Trophoblast cell (in vitro differentiated cells and primary cell): ENCODE results near the gene PET100.

Experiments
- DNase-seq, 2 donors: peaks; one replicate each; pipeline ENCODE4 v3.0.0-alpha.2; 2016
- H2AFZ ChIP-seq: 2 replicates; pipeline ENCODE4 v1.6.1; 2013; ENCODE audit warnings: low read length, moderate library complexity, mild to moderate bottlenecking; ENCODE audit not compliant: insufficient read depth, poor library complexity
- H2AK5ac ChIP-seq: 2 replicates; pipeline ENCODE4 v1.6.1; 2013; ENCODE audit warnings: mild to moderate bottlenecking, low read length
- H2BK120ac ChIP-seq: 2 replicates; pipeline ENCODE4 v1.6.1; 2013; ENCODE audit warnings: low read length, mild to moderate bottlenecking, moderate library complexity; ENCODE audit not compliant: insufficient read depth, poor library complexity
- H2BK12ac ChIP-seq: 2 replicates; pipeline ENCODE4 v1.6.1; 2013; ENCODE audit warnings: mild to moderate bottlenecking, low read length, moderate library complexity
- H2BK5ac ChIP-seq: 2 replicates; pipeline ENCODE4 v1.6.1; 2013; ENCODE audit warnings: low read length, low read depth, moderate library complexity, mild to moderate bottlenecking; ENCODE audit not compliant: poor library complexity
- H3K14ac ChIP-seq: 2 replicates; pipeline ENCODE4 v1.6.1; 2013; ENCODE audit warnings: mild to moderate bottlenecking, low read length
- H3K18ac ChIP-seq: 2 replicates; pipeline ENCODE4 v1.6.1; 2013; ENCODE audit warnings: mild to moderate bottlenecking, low read length
- H3K23ac ChIP-seq: 2 replicates; pipeline ENCODE4 v1.6.1; 2013; ENCODE audit warnings: low read length
- H3K27ac ChIP-seq: 2 replicates; pipeline ENCODE4 v1.5.1; 2013; ENCODE audit warnings: low read depth, mild to moderate bottlenecking, inconsistent platforms, low read length, moderate library complexity
- H3K27me3 ChIP-seq: 2 replicates; pipeline ENCODE4 v1.6.1; 2013; ENCODE audit warnings: inconsistent platforms, mild to moderate bottlenecking, low read length, moderate library complexity; ENCODE audit not compliant: insufficient read depth
- H3K36me3 ChIP-seq, 2 experiments: 1 replicate in 1 of 2; 2 replicates in 1 of 2; pipeline ENCODE4 v1.6.1; 2013; ENCODE audit warnings: low read length in 2 of 2, mild to moderate bottlenecking in 2 of 2, moderate library complexity in 1 of 2; ENCODE audit not compliant: insufficient read depth in 2 of 2, control insufficient read depth in 1 of 2
- H3K4ac ChIP-seq: 2 replicates; pipeline ENCODE4 v1.6.1; 2013; ENCODE audit warnings: low read depth, mild to moderate bottlenecking, low read length, moderate library complexity
- H3K4me1 ChIP-seq, 2 experiments: 1 replicate in 1 of 2; 2 replicates in 1 of 2; pipeline ENCODE4 v1.6.1; 2013; ENCODE audit warnings: low read length in 2 of 2, mild to moderate bottlenecking in 2 of 2, moderate library complexity in 1 of 2; ENCODE audit not compliant: insufficient read depth in 2 of 2, control insufficient read depth in 1 of 2
- H3K4me2 ChIP-seq: 2 replicates; pipeline ENCODE4 v1.6.1; 2013; ENCODE audit warnings: inconsistent platforms, mild to moderate bottlenecking, low read length, moderate library complexity
- H3K4me3 ChIP-seq: 2 replicates; pipeline ENCODE4 v1.5.1; 2013; ENCODE audit warnings: mild to moderate bottlenecking, low read depth, low read length, inconsistent platforms
- H3K79me1 ChIP-seq: one replicate; pipeline ENCODE4 v1.6.1; 2013; ENCODE audit warnings: low read length
- H3K79me2 ChIP-seq: 2 replicates; pipeline ENCODE4 v1.6.1; 2013; ENCODE audit warnings: low read length, mild to moderate bottlenecking; ENCODE audit not compliant: control insufficient read depth, insufficient read depth, poor library complexity
- H3K9ac ChIP-seq: 2 replicates; pipeline ENCODE4 v1.6.1; 2013; ENCODE audit warnings: mild to moderate bottlenecking, low read length
- H3K9me3 ChIP-seq: 2 replicates; pipeline ENCODE4 v1.6.1; 2013; ENCODE audit warnings: low read depth, mild to moderate bottlenecking, control low read depth, inconsistent platforms, low read length; ENCODE audit not compliant: insufficient read depth
- H4K12ac ChIP-seq: 2 replicates; pipeline ENCODE4 v1.6.1; 2013; ENCODE audit warnings: low read depth, mild to moderate bottlenecking, low read length, moderate library complexity
- H4K8ac ChIP-seq: 2 replicates; pipeline ENCODE4 v1.6.1; 2013; ENCODE audit warnings: low read depth, mild to moderate bottlenecking, low read length, moderate library complexity
- H4K91ac ChIP-seq: one replicate; pipeline ENCODE4 v1.6.1; 2013; ENCODE audit warnings: low read depth, mild to moderate bottlenecking, low read length, moderate library complexity
- WGBS: extraction: QIAGEN DNeasy Blood & Tissue Kit; methylation state at CpG from one replicate; pipeline ENCODE4 v1.1.7; 2013; ENCODE audit warnings: missing lambda C conversion rate; ENCODE audit not compliant: insufficient read length, insufficient coverage; ENCODE audit errors: extremely low coverage; 5-methylcytosine and 5-hydroxymethylcytosine counted together

The PET100 gene

GRCh38 chr19:7661744-7662538, 32.3 kb downstream of the PET100 start:
- Histone ChIP-seq H2AK5ac (no peak overlapping the region), H4K8ac (no peak overlapping the region), H4K12ac (no peak overlapping the region), H3K4me1 (no peaks in the 10 kb centered on the region), H3K14ac (no peak overlapping the region), H2BK120ac (no peak overlapping the region), H3K36me3 (no peaks in the 10 kb centered on the region), H3K27ac (no peak overlapping the region), H3K9me3 (no peaks in the 10 kb centered on the region), H3K4ac (no peak overlapping the region), H4K91ac (no peak overlapping the region), H2BK5ac (no peak overlapping the region), H3K27me3 (no peaks in the 10 kb centered on the region), H2BK12ac (no peak overlapping the region), H3K18ac (no peak overlapping the region), H2AFZ (no peak overlapping the region), H3K79me2 (no peaks in the 10 kb centered on the region), H3K79me1 (no peaks in the 10 kb centered on the region), H3K9ac (no peak overlapping the region), H3K4me3 (no peak overlapping the region), H3K23ac (no peak overlapping the region), H3K4me2 (no peak overlapping the region)
- no peak for DNase-seq
- no CpG with 5 or more reads among the region's 8 CpGs for WGBS

DNA sequence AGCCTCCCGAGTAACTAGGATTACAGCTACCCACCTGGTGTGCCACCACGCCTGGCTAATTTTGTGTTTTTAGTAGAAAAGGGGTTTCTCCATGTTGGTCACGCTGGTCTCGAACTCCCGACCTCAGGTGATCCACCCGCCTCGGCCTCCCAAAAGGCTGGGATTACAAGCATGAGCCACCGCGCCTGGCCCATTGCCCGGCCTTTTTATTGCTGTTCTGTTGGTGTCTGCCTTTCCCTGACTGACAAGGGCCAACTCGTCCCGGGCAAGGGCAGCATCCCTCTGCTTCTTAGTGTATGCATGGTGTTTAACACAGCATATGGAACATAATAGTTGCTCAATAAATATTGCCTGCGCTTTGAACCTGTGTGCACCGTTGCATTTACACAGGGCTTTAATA, 33.1 kb downstream of the PET100 start:
- Histone ChIP-seq H3K4ac (no peak overlapping the region), H2AK5ac (no peak overlapping the region), H2BK5ac (no peak overlapping the region), H3K79me1 (no peaks in the 10 kb centered on the region), H2AFZ (no peak overlapping the region), H3K18ac (no peak overlapping the region), H3K4me3 (no peak overlapping the region), H3K79me2 (no peaks in the 10 kb centered on the region), H3K27me3 (no peaks in the 10 kb centered on the region), H3K9ac (no peak overlapping the region), H4K91ac (no peak overlapping the region), H4K8ac (no peak overlapping the region), H3K36me3 (no peaks in the 10 kb centered on the region), H3K14ac (no peak overlapping the region), H4K12ac (no peak overlapping the region), H3K27ac (no peak overlapping the region), H3K23ac (no peak overlapping the region), H2BK120ac (no peak overlapping the region), H3K4me1 (no peaks in the 10 kb centered on the region), H3K9me3 (no peaks in the 10 kb centered on the region), H3K4me2 (no peak overlapping the region), H2BK12ac (no peak overlapping the region)
- WGBS = no CpG with 5 or more reads among the region's 14 CpGs
- no peak for DNase-seq

- H2BK5ac ChIP-seq = no peak overlapping the region
These were observed 34.1 kb downstream of the PET100 start for GRCh38 chr19:7663706-7664105.

DNA sequence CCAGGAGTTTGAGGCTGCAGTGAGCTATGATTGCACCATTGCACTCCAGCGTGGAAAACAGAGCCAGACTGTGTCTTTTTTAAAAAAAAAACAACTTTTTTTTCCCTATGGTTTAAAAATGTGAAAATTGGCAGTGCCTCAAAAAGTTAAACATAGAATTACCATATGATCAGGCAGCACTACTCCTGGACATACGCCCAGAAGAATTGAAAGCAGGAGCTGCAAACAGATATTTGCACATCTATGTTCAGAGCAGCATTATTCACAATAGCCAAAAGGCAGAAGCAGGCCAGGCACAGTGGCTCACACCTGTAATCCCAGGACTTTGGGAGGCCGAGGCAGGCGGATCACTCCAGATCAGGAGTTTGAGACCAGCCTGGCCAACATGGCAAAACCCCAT, 35.5 kb downstream of the PET100 start:
- no peak overlapping the region for H3K14ac ChIP-seq
- H4K8ac ChIP-seq = no peak overlapping the region
- no peak overlapping the region for H2BK120ac ChIP-seq
- no peak overlapping the region for H3K23ac ChIP-seq
- H3K9me3 ChIP-seq = peaks cover 6% of the 10 kb centered on the region
- H3K27me3 ChIP-seq = peaks cover 5% of the 10 kb centered on the region
- H3K79me2 ChIP-seq = no peaks in the 10 kb centered on the region
- no peak overlapping the region for H2AFZ ChIP-seq
- H3K4me3 ChIP-seq = no peak overlapping the region
- no peak overlapping the region for H3K27ac ChIP-seq
- no peak overlapping the region for H3K4ac ChIP-seq
- DNase-seq = no peak
- H3K4me1 ChIP-seq = no peaks in the 10 kb centered on the region
- no peak overlapping the region for H4K91ac ChIP-seq
- no peak overlapping the region for H3K9ac ChIP-seq
- no peak overlapping the region for H3K4me2 ChIP-seq
- H2AK5ac ChIP-seq = no peak overlapping the region
- no peak overlapping the region for H2BK12ac ChIP-seq
- no peaks in the 10 kb centered on the region for H3K79me1 ChIP-seq
- no peak overlapping the region for H3K18ac ChIP-seq
- no peaks in the 10 kb centered on the region for H3K36me3 ChIP-seq
- no CpG with 5 or more reads among the region's 4 CpGs for WGBS
- no peak overlapping the region for H2BK5ac ChIP-seq
- H4K12ac ChIP-seq = no peak overlapping the region

More at GRCh38 chr19:7663706-7664105, 34.1 kb downstream of the PET100 start:
- no peak overlapping the region for H4K8ac ChIP-seq
- H3K79me2 ChIP-seq = no peaks in the 10 kb centered on the region
- peaks cover 2% of the 10 kb centered on the region for H3K9me3 ChIP-seq
- H3K4me2 ChIP-seq = no peak overlapping the region
- no peak overlapping the region for H3K23ac ChIP-seq
- H4K12ac ChIP-seq = no peak overlapping the region
- H3K4me1 ChIP-seq = no peaks in the 10 kb centered on the region
- no peak overlapping the region for H2BK120ac ChIP-seq
- no peak for DNase-seq
- no peak overlapping the region for H3K9ac ChIP-seq
- no peak overlapping the region for H3K18ac ChIP-seq
- H2AK5ac ChIP-seq = no peak overlapping the region
- no peak overlapping the region for H3K27ac ChIP-seq
- no peak overlapping the region for H3K14ac ChIP-seq
- no peak overlapping the region for H2BK12ac ChIP-seq
- no peak overlapping the region for H3K4me3 ChIP-seq
- H4K91ac ChIP-seq = no peak overlapping the region
- no peak overlapping the region for H2AFZ ChIP-seq
- peaks cover 1% of the 10 kb centered on the region for H3K27me3 ChIP-seq
- no peaks in the 10 kb centered on the region for H3K79me1 ChIP-seq
- WGBS = no CpG with 5 or more reads among the region's 7 CpGs
- no peak overlapping the region for H3K4ac ChIP-seq
- H3K36me3 ChIP-seq = no peaks in the 10 kb centered on the region
